ENCODE measurements around the gene TASOR2.

GRCh38 chr10:5665373-5666007, 19.1 kb upstream of the TASOR2 start:
- TF ChIP-seq CTCF (IDR thresholded peaks at IDR 0.05) (no peak), EZH2 (IDR thresholded peaks at IDR 0.05; ENCODE audit: borderline replicate concordance, insufficient read depth, low read depth, low read length, poor library complexity, severe bottlenecking) (no peak)

Data from B cell (primary cell).